Cortex of kidney (tissue), 1 donor: Measurements from ENCODE around the gene PLIN5.

Experiments used
- DNase-seq: peaks from one replicate; lab custom pipeline; 2025; lab: John Stamatoyannopoulos, UW

The PLIN5 gene, protein sequence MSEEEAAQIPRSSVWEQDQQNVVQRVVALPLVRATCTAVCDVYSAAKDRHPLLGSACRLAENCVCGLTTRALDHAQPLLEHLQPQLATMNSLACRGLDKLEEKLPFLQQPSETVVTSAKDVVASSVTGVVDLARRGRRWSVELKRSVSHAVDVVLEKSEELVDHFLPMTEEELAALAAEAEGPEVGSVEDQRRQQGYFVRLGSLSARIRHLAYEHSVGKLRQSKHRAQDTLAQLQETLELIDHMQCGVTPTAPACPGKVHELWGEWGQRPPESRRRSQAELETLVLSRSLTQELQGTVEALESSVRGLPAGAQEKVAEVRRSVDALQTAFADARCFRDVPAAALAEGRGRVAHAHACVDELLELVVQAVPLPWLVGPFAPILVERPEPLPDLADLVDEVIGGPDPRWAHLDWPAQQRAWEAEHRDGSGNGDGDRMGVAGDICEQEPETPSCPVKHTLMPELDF

DNA sequence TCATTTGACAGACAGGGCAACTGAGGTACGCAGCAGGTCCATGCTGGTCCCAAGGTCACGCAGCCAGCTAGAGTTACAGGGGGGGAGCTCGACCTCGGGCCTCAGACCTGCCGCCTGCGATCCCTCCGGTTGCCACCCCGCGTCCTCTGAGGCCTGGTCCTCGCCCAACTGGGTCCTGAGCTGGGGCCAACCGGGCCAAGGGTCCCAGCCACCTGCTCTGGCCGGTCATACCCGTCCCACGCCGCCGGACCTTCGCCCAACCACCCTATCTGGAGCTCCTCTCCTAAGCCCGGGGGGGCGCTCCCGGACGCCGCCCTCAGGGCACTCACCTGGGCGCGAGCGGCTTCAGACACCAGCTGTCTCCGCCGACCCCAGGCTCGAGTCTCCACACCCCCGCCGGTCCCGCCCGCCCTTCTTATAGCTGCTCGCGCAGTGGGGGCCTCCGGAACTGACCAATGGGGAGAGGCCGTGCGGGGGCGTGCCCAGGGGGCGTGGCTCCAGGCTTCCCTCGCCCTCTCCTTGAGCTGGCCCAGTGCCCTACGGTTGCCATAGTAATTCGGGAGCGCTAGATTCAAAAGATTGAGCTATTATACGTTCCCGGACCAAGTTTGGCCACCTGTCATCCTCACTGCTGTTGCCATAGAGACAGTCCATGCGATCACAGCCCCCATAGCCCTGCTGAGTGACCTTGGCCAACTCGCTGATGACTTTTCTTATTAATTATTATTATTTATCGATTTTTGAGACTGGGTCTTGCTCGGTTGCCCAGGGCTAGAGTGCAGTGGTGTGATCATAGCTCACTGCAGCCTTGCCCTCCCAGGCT, at the start of gene PLIN5:
Gene PLIN5 (minus strand): TSS at position 389 of the 823 bp plus-strand sequence. CDS start 1,150 bp downstream, outside the sequence.
- DNase-seq, result no peak

- no peak for DNase-seq
Measured at GRCh38 chr19:4583961-4584669, 49.1 kb upstream of the PLIN5 start.

- no peak for DNase-seq
Measured at GRCh38 chr19:4582980-4583842, 48.2 kb upstream of the PLIN5 start.

GRCh38 chr19:4581666-4582553, 46.9 kb upstream of the PLIN5 start:
- no peak for DNase-seq

- DNase-seq, result no peak
Measured at GRCh38 chr19:4580961-4581665, 46.1 kb upstream of the PLIN5 start.

GRCh38 chr19:4580021-4580901, 45.2 kb upstream of the PLIN5 start:
- no peak for DNase-seq

DNA sequence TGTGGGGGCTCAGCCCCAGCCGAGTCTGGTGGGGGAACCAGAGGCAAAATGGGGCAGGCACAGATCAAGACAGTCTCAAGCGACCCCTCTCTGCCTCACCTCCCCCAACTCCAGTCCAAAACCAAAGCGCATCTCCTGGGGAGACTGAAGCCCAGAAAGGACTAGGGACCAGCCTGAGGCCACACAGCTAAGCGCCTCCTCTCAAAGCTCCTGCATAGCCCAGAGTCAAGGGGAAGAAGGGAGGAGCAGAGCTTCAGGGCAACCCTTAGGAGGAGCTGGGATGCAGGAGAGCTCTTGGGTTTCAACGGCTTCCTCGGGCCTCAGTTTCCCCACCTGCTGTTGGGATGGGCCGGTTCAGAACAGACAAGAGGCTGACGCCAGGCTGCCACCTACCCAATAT, 44.4 kb upstream of the PLIN5 start:
- DNase-seq, result no peak

- DNase-seq, result no peak
Measured at GRCh38 chr19:4578552-4579248, 43.7 kb upstream of the PLIN5 start.

GRCh38 chr19:4577020-4577782, 42.2 kb upstream of the PLIN5 start:
- no peak for DNase-seq

- DNase-seq, result no peak
Measured at GRCh38 chr19:4576016-4576933, 41.3 kb upstream of the PLIN5 start.

DNA sequence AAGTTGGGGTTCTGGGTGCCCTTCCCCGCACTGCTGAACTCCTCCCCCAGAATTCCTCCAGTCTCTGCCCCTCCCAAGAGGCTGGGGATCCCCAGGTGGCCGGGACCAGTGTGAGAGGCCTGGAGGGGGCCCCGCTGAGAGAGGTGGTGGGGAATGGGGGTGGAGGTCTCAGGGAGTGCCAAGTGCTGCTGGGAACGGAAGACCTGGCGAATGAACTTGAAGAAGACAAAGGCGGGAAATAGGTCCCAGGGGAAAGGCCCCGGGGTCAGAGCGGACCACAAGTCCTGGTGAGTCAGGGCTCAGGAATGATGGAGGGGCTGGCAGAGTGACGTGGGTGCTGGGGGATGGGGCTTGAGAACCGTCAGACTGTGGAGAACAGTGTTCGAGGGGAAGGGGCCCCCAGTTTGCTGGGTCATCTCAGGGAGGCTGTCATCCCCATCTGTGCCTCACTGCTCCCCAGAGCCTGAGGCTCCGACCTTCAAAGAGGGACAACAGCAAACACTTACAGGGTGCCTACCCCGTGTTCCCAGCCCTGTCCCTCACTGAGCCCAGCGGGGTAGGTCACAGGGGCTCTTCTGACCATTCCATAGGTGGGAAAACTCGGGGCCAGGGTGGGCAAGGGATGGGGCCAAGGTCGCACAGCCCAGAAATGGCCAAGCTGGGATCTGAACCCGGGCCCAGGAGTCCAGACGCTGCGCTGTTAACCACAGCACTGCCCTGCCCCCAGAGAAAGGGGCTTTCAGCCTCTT, 40.4 kb upstream of the PLIN5 start:
- no peak for DNase-seq

GRCh38 chr19:4573682-4574081, 38.7 kb upstream of the PLIN5 start:
- no peak for DNase-seq

- DNase-seq, result no peak
Measured at GRCh38 chr19:4571305-4571917, 36.4 kb upstream of the PLIN5 start.

- DNase-seq, result no peak
Measured at GRCh38 chr19:4570916-4571304, 35.9 kb upstream of the PLIN5 start.

DNA sequence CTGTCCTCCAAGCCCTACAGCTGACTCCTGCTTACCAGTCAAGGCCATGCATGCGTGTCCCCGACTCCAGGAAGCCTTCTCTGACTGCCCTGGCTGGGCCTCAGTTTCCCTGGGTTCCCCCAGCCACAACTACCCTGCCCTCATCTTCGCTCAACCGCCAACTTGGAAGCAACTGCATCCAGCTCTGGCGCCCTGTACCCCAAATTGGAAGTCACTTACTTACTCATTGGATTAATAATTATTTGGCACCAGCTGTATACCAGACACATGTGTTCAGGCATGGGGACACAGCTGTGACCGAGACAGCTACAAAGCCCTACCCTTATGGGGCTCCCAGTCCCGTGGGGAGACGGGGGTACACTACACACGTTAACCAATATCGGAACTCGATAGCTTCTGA, 35.4 kb upstream of the PLIN5 start:
- DNase-seq, result no peak
